ENCODE results near the gene SPATA3.
A peak's percentile ranks its signal among the peaks of the same experiment; 100 is the strongest.

The SPATA3 gene

GRCh38 chr2:230955163-230955737, 40.7 kb upstream of the SPATA3 start:
- Histone ChIP-seq H4K20me1 (ENCODE audit: insufficient read depth, low read length) (no peaks in the 10 kb centered on the region), H2AFZ (ENCODE audit: low read length) (no peak overlapping the region), H3K27ac (ENCODE audit: low read length) (no peak overlapping the region), H3K36me3 (replicated peaks; ENCODE audit: insufficient read depth, low read length) (no peaks in the 10 kb centered on the region), H3K4me2 (ENCODE audit: low read depth, low read length) (no peak overlapping the region), H3K79me2 (ENCODE audit: low read length) (no peaks in the 10 kb centered on the region), H3K9me2 (replicated peaks; ENCODE audit: insufficient read depth, low read length) (no peaks in the 10 kb centered on the region), H3K27me3 (replicated peaks; ENCODE audit: insufficient read depth, low read length) (no peaks in the 10 kb centered on the region), H3K9ac (ENCODE audit: low read length) (no peak overlapping the region), H3F3A (ENCODE audit: insufficient read depth, low read length) (peaks cover 18% of the 10 kb centered on the region), H3K4me1 (ENCODE audit: low read length) (0 out of 2 replicates have a peak, but pooled peaks cover 3% of the 10 kb centered on the region), H3K9me3 (replicated peaks; ENCODE audit: insufficient read depth, low read length) (no peaks in the 10 kb centered on the region), H3K4me3 (ENCODE audit: low read length) (no peak overlapping the region)
- TF ChIP-seq EZH2phosphoT487 (IDR thresholded peaks at IDR 0.05; ENCODE audit: low read length) (no peak), CTCF (IDR thresholded peaks at IDR 0.05; ENCODE audit: low read length) (no peak), EZH2 (optimal IDR thresholded peaks at IDR 0.05; ENCODE audit: low read depth, low read length) (no peak)
- DNase-seq = no peak

GRCh38 chr2:230956827-230957755, 38.8 kb upstream of the SPATA3 start:
- Histone ChIP-seq H3K9ac (ENCODE audit: low read length) (peak overlapping the region; percentile 71), H3K4me3 (ENCODE audit: low read length) (peak overlapping the region; percentile 83), H3K27me3 (replicated peaks; ENCODE audit: insufficient read depth, low read length) (no peaks in the 10 kb centered on the region), H3F3A (ENCODE audit: insufficient read depth, low read length) (peaks cover 18% of the 10 kb centered on the region), H3K9me2 (replicated peaks; ENCODE audit: insufficient read depth, low read length) (no peaks in the 10 kb centered on the region), H3K36me3 (replicated peaks; ENCODE audit: insufficient read depth, low read length) (no peaks in the 10 kb centered on the region), H4K20me1 (ENCODE audit: insufficient read depth, low read length) (no peaks in the 10 kb centered on the region), H3K9me3 (replicated peaks; ENCODE audit: insufficient read depth, low read length) (no peaks in the 10 kb centered on the region), H2AFZ (ENCODE audit: low read length) (peak overlapping the region; percentile 96), H3K4me2 (ENCODE audit: low read depth, low read length) (peak overlapping the region; percentile 97), H3K4me1 (ENCODE audit: low read length) (0 out of 2 replicates have a peak, but pooled peaks cover 3% of the 10 kb centered on the region), H3K27ac (ENCODE audit: low read length) (peak overlapping the region; percentile 79), H3K79me2 (ENCODE audit: low read length) (no peaks in the 10 kb centered on the region)
- peak; percentile 82 for DNase-seq
- TF ChIP-seq EZH2phosphoT487 (IDR thresholded peaks at IDR 0.05; ENCODE audit: low read length) (no peak), EZH2 (optimal IDR thresholded peaks at IDR 0.05; ENCODE audit: low read depth, low read length) (no peak), CTCF (IDR thresholded peaks at IDR 0.05; ENCODE audit: low read length) (no peak)

- H3K79me2 ChIP-seq (ENCODE audit: low read length) = no peaks in the 10 kb centered on the region
- H4K20me1 ChIP-seq (ENCODE audit: insufficient read depth, low read length) = no peaks in the 10 kb centered on the region
- H3K4me3 ChIP-seq (ENCODE audit: low read length) = peak overlapping the region; percentile 83
- 0 out of 2 replicates have a peak, but pooled peaks cover 3% of the 10 kb centered on the region for H3K4me1 ChIP-seq (ENCODE audit: low read length)
- H3K36me3 ChIP-seq (replicated peaks; ENCODE audit: insufficient read depth, low read length) = no peaks in the 10 kb centered on the region
- H3F3A ChIP-seq (ENCODE audit: insufficient read depth, low read length) = peaks cover 18% of the 10 kb centered on the region
- TF ChIP-seq CTCF (IDR thresholded peaks at IDR 0.05; ENCODE audit: low read length) (no peak), EZH2 (optimal IDR thresholded peaks at IDR 0.05; ENCODE audit: low read depth, low read length) (no peak), EZH2phosphoT487 (IDR thresholded peaks at IDR 0.05; ENCODE audit: low read length) (no peak)
- H3K27me3 ChIP-seq (replicated peaks; ENCODE audit: insufficient read depth, low read length) = no peaks in the 10 kb centered on the region
- no peaks in the 10 kb centered on the region for H3K9me2 ChIP-seq (replicated peaks; ENCODE audit: insufficient read depth, low read length)
- peak; percentile 10 for DNase-seq
- peak overlapping the region; percentile 71 for H3K9ac ChIP-seq (ENCODE audit: low read length)
- peak overlapping the region; percentile 96 for H2AFZ ChIP-seq (ENCODE audit: low read length)
- H3K27ac ChIP-seq (ENCODE audit: low read length) = peak overlapping the region; percentile 79; the same call in 1 of the 2 replicates
- H3K4me2 ChIP-seq (ENCODE audit: low read depth, low read length) = peak overlapping the region; percentile 97
- H3K9me3 ChIP-seq (replicated peaks; ENCODE audit: insufficient read depth, low read length) = no peaks in the 10 kb centered on the region
These were observed 38.0 kb upstream of the SPATA3 start for GRCh38 chr2:230957756-230958391.
